Caco-2 (cell line): Measurements from ENCODE around the gene ARHGAP15. TPM values are rescaled to one million over a fixed set of nuclear protein-coding genes. Genes with fewer than 3 reads are reported as not detected.

Experiments used
- BruUV-seq: library from RNA; stranded (reverse); fragments of 400-500 nt; replicated peaks from 2 replicates; lab custom pipeline; 2021; lab: Mats Ljungman, UMichigan
- CTCF ChIA-PET: fragments of 300-600 bp; sonication (Branson Sonifier 250); formaldehyde crosslinking; loops from one replicate; lab custom pipeline; 2022; ENCODE audit warnings: antibody characterized with exemption; lab: Charles Lee
- POLR2A ChIA-PET: fragments of 300-600 bp; sonication (Branson Sonifier 250); formaldehyde crosslinking; loops from one replicate; lab custom pipeline; 2022; ENCODE audit warnings: antibody characterized with exemption; lab: Charles Lee
- DNase-seq, 2 experiments: peaks; one replicate each; pipeline versions ENCODE4 v3.0.0 to v3.0.0-alpha.2; 2020 to 2022
- H3K27me3 ChIP-seq: replicated peaks from 2 replicates; pipeline ENCODE4 v1.6.0; 2011; ENCODE audit warnings: low read length; ENCODE audit not compliant: control insufficient read depth, insufficient read depth
- H3K36me3 ChIP-seq: 2 replicates; pipeline ENCODE4 v1.5.1; 2011; ENCODE audit warnings: low read length; ENCODE audit not compliant: control insufficient read depth, insufficient read depth
- H3K4me1 ChIP-seq: fragments of 250-450 bp; sonication (Bioruptor Pico); 2 replicates; pipeline ENCODE4 v1.5.1; 2020; ENCODE audit warnings: mild to moderate bottlenecking
- H3K4me3 ChIP-seq: 2 replicates; pipeline ENCODE4 v1.5.1; 2011; ENCODE audit warnings: low read depth, mild to moderate bottlenecking, control low read depth, low read length
- H3K9me3 ChIP-seq: fragments of 250-450 bp; sonication (Bioruptor Pico); 2 replicates; pipeline ENCODE4 v1.5.1; 2020; ENCODE audit warnings: mild to moderate bottlenecking, moderate library complexity
- H3K27ac Mint-ChIP-seq: one replicate; pipeline ENCODE4 v1.8.0; 2022; ENCODE audit warnings: mixed read lengths; ENCODE audit not compliant: unreplicated experiment
- H3K27me3 Mint-ChIP-seq: one replicate; pipeline ENCODE4 v1.8.0; 2022; ENCODE audit warnings: mixed read lengths; ENCODE audit not compliant: insufficient read depth, unreplicated experiment
- H3K36me3 Mint-ChIP-seq: one replicate; pipeline ENCODE4 v1.8.0; 2022; ENCODE audit warnings: mild to moderate bottlenecking, mixed read lengths; ENCODE audit not compliant: insufficient read depth, unreplicated experiment
- H3K4me1 Mint-ChIP-seq: one replicate; pipeline ENCODE4 v1.8.0; 2022; ENCODE audit warnings: low read depth, mixed read lengths; ENCODE audit not compliant: unreplicated experiment
- H3K4me3 Mint-ChIP-seq: one replicate; pipeline ENCODE4 v1.8.0; 2022; ENCODE audit warnings: mild to moderate bottlenecking, moderate library complexity, mixed read lengths; ENCODE audit not compliant: unreplicated experiment
- H3K9me3 Mint-ChIP-seq: one replicate; pipeline ENCODE4 v1.8.0; 2022; ENCODE audit warnings: mixed read lengths; ENCODE audit not compliant: unreplicated experiment
- CTCF ChIP-seq, 2 experiments: fragments of 200-600 bp in 1 of 2; IDR thresholded peaks; 1 replicate in 1 of 2; 2 replicates in 1 of 2; pipeline versions ENCODE4 v1.5.1 to v1.8.0; 2011 to 2022; ENCODE audit warnings: antibody characterized with exemption in 1 of 2, control low read depth in 1 of 2, inconsistent platforms in 1 of 2, low read depth in 1 of 2, low read length in 1 of 2, mild to moderate bottlenecking in 1 of 2, moderate library complexity in 1 of 2; ENCODE audit not compliant: insufficient read depth in 1 of 2, severe bottlenecking in 1 of 2, unreplicated experiment in 1 of 2
- intact Hi-C: fragments of 100-400 bp; cut with micrococcal nuclease; formaldehyde crosslinking; loops from one replicate; pipeline ENCODE4 v1.10.0; 2022; ENCODE audit not compliant: unreplicated experiment
- total RNA-seq: library from RNA; stranded (reverse); gene quantifications from 2 replicates; pipeline ENCODE4 v1.2.3, GENCODE V29; 2022

The ARHGAP15 gene
- total RNA-seq, 1 experiment from 2014 or later = not detected

DNA sequence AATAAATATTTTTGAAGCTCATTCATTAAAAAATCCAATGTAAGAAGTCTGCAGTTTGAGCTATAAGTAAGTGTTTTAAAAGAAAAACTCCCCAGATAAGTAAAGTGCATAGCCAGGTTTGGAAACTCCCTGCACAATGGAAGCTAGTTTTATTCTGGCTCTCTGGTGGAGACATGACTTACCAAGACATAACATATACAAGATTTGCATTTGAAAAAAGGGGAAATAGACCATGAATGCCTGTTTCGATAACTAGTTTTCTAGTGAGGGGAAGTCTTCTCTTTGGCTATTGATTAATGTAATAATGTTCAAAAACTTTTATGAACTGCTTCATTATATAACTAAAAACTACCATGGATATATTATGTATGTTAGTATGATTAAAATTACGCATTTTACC is 435.2 kb downstream of the ARHGAP15 start:
- Histone ChIP-seq H3K4me3 (no peak overlapping the region), H3K27me3 (no peaks in the 10 kb centered on the region), H3K9me3 (no peaks in the 10 kb centered on the region), H3K36me3 (no peaks in the 10 kb centered on the region), H3K4me1 (no peaks in the 10 kb centered on the region)
- ChIA-PET POLR2A (no interaction called here), CTCF (no interaction called here)
- Mint-ChIP-seq H3K9me3 (no peaks in the 10 kb centered on the region), H3K4me1 (no peaks in the 10 kb centered on the region), H3K4me3 (no peak overlapping the region), H3K36me3 (no peaks in the 10 kb centered on the region), H3K27ac (no peak overlapping the region), H3K27me3 (peaks cover 3% of the 10 kb centered on the region)
- BruUV-seq = no TSS peak
- TF ChIP-seq CTCF (IDR thresholded peaks at IDR 0.05; ENCODE audit: insufficient read depth in 1 of 2, low read depth in 1 of 2, low read length in 1 of 2, severe bottlenecking in 1 of 2, unreplicated experiment in 1 of 2) = no peak
- intact Hi-C loops = no loop called here
- DNase-seq = no peak

- H3K4me1 Mint-ChIP-seq = no peaks in the 10 kb centered on the region
- H3K27me3 ChIP-seq = no peaks in the 10 kb centered on the region
- no peaks in the 10 kb centered on the region for H3K4me1 ChIP-seq
- DNase-seq = no peak
- H3K27ac Mint-ChIP-seq = no peak overlapping the region
- H3K27me3 Mint-ChIP-seq = peaks cover 9% of the 10 kb centered on the region
- BruUV-seq = no TSS peak
- no peak overlapping the region for H3K4me3 Mint-ChIP-seq
- POLR2A ChIA-PET = no interaction called here
- H3K9me3 ChIP-seq = no peaks in the 10 kb centered on the region
- no peak overlapping the region for H3K4me3 ChIP-seq
- intact Hi-C loops = no loop called here
- TF ChIP-seq CTCF (IDR thresholded peaks at IDR 0.05; ENCODE audit: insufficient read depth in 1 of 2, low read depth in 1 of 2, low read length in 1 of 2, severe bottlenecking in 1 of 2, unreplicated experiment in 1 of 2) = no peak
- H3K9me3 Mint-ChIP-seq = no peaks in the 10 kb centered on the region
- no peaks in the 10 kb centered on the region for H3K36me3 Mint-ChIP-seq
- CTCF ChIA-PET = no interaction called here
- no peaks in the 10 kb centered on the region for H3K36me3 ChIP-seq
These were observed 442.5 kb downstream of the ARHGAP15 start for GRCh38 chr2:143571747-143572146.

DNA sequence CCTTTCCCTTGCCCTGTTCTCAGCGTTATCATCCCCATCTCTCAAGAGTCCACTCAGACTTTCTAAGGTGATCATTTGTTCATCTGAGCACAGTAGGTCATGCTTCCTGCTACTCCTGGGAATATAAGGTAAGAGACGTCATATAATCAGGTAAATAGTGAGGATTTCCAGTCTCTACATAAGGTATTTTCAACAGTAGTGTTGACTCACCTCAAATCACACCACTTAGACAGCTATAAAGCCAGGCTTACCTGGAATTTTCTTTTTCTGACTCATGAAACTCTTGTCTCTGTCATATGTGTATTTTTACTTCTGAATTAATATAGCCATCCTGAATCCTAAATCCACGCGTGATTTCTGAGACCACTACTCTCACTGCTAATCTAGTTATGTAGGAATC is 443.2 kb downstream of the ARHGAP15 start:
- Mint-ChIP-seq H3K4me3 (no peak overlapping the region), H3K27ac (no peak overlapping the region), H3K9me3 (no peaks in the 10 kb centered on the region), H3K36me3 (no peaks in the 10 kb centered on the region), H3K27me3 (peaks cover 9% of the 10 kb centered on the region), H3K4me1 (no peaks in the 10 kb centered on the region)
- no TSS peak for BruUV-seq
- H3K4me3 ChIP-seq = no peak overlapping the region
- H3K4me1 ChIP-seq = no peaks in the 10 kb centered on the region
- DNase-seq = no peak
- intact Hi-C loops = no loop called here
- CTCF ChIA-PET = no interaction called here
- no peaks in the 10 kb centered on the region for H3K36me3 ChIP-seq
- no peaks in the 10 kb centered on the region for H3K27me3 ChIP-seq
- no peak for TF ChIP-seq CTCF (IDR thresholded peaks at IDR 0.05; ENCODE audit: insufficient read depth in 1 of 2, low read depth in 1 of 2, low read length in 1 of 2, severe bottlenecking in 1 of 2, unreplicated experiment in 1 of 2)
- POLR2A ChIA-PET = no interaction called here
- no peaks in the 10 kb centered on the region for H3K9me3 ChIP-seq
